HG03108 (cell line): ENCODE measurements around the gene CATSPERD.

Experiments used
- ATAC-seq: cut with Tn5 transposase; IDR thresholded peaks from one replicate; pipeline ENCODE4 v1.9.1; 2021; ENCODE audit warnings: moderate library complexity; ENCODE audit not compliant: unreplicated experiment

Gene CATSPERD, protein sequence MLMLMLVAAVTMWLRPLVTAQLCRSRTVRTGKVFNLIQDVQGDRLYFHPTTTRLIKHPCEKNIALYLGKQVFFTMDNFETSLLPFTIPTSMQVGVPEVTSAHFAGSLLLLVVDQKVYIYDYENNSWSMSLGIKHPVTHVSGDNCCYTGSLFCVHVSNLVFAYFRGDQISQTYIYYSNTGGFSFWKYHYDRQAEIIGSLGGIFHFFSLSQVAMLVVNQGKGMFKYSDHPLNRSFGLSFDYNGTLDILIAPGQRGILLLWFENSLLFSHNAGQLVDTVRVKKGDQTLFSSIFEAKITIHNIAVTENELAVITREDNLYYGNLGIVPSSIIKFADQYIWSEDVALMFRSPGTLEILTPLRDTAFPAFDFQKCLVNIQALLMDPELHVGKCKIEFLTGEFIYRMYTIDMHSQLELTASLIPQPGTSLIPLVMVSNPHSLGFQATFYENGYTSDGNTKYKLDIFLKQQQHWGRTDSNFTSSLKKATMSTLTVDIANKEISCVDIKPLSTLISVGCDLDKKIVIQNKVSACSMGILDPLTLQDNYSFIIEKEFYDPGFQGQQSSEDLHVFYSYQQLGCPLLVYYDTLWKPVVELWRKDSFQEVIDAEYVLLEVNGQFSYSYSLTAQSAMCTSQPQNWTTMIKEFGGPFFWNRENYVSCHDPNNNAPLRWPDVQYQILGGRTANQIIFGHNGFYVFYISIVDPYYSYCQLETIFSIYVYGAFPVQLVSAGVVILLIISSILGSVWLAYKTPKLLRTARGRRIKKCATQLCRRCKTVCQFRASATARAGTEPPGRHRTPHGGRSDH

GRCh38 chr19:5719961-5720790 is at the start of gene CATSPERD, which contains the start of gene LONP1:
TSS of gene CATSPERD (plus strand) at chr19:5720637. CDS start at chr19:5720738, 101 bp downstream.
TSS of gene LONP1 (minus strand) at chr19:5720146. CDS start at chr19:5720132, 14 bp downstream.
- ATAC-seq: peak; percentile 81

- no peak for ATAC-seq
Observed at GRCh38 chr19:5671600-5671999, 48.8 kb upstream of the CATSPERD start.

DNA sequence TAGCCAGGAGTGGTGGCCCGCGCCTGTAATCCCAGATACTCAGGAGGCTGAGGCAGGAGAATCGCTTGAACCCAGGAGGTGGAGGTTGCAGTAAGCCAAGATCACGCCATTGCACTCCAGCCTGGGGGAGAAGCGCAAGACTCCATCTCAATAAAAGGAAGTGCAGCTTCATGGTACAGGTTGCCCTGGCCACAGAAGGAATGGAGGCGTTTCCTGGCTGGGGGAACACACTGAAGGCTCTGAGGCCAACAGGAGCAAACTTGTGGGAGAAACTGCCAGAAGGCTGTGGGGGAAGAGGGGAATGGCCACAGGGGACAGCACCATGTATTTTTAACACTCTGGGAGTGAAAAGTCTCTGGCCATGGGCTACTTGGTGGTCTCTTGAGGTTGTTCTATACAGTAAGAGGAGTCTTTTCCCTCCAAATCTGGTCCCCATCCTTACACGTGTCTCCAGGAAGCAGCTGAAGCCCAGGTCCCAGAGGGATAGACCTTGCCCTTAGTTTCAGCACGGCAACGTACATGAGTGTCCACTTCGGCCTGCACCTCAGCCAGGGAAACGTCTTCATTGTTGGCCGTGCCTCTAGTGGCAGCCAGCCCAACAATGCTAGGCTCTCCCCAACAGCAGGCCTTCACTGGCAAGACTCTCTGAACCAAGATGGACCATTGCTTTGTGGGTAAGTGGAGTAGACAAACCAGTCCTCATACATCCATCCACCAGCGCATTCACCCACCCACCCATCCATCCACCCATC is 47.6 kb upstream of the CATSPERD start:
- ATAC-seq: no peak

- no peak for ATAC-seq
Observed at GRCh38 chr19:5673752-5674151, 46.7 kb upstream of the CATSPERD start.

DNA sequence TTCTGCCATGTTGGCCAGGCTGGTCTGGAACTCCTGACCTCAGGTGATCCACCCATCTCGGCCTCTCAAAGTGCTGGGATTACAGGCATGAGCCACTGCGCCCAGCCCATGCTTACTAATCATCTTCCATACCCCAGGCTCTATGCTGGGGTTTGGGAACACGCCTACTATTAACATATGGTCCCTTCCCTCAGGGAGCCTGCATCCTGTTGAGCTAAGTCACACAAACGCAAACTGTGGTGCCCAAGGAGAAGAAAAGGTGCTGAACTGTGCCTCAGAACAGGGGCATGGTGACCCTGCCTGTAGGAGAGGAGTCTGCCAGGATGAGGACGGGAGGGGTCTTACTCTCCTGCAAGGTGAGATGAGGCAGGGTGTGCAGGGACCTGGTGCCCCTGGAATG is 45.7 kb upstream of the CATSPERD start:
- no peak for ATAC-seq

GRCh38 chr19:5676105-5676771 is 44.2 kb upstream of the CATSPERD start:
- ATAC-seq: no peak

- no peak for ATAC-seq
Observed at GRCh38 chr19:5676772-5677105, 43.7 kb upstream of the CATSPERD start.

DNA sequence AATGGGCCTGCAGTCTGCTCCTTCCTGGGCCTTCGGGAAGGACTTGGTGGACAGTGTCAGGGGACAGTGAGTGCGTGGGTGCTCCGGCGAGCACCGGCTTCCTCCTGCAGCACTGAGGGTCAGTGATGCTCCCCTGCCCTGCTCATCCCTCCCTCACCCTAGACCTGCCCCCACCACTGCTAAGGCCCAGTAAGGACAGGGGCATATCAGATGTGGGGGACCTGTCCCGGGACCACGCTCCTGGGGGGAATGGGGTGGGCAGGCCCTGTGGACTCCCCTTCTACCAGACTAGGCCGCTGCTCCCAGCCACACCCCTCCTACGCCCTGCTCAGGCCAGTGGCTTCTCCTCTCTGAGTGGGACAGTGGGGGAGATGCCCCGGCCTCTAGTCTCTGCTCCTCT is 43.3 kb upstream of the CATSPERD start:
- ATAC-seq: no peak

- no peak for ATAC-seq
Observed at GRCh38 chr19:5677580-5677979, 42.9 kb upstream of the CATSPERD start.

DNA sequence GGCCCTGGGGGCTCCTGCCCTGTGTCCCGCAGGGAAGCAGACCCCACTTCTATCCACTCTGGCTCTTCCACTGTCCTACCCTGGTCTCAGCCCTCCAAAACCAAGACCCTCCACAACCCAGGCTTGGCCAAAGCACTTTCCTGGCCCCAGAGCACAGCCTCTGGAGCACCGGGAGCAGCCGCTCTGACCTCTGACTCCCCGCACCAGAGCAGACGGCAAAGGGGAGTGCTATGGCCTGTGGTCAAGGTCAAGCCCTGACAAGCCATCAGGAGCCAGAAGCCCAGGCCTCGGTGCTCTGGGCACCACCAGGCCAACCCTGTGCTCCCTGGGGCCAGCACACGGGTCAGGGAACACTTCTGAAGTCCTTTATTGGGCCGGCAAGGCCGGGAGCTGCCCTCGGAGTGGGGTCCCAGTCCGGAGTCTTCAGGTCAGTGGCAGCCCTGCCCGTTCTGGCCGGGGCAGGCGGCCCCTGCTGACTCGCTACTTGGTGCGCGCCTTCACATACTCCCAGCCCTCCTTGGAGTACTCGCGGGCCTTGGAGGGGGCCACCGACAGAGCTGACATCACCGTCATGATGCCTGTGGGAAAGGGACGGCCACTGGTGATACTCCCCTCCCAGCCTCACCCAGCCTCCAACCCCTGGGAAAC is 42.2 kb upstream of the CATSPERD start:
- ATAC-seq: no peak

- ATAC-seq: no peak
Observed at GRCh38 chr19:5679289-5680083, 41.0 kb upstream of the CATSPERD start.

GRCh38 chr19:5680084-5680436 is 40.4 kb upstream of the CATSPERD start:
- no peak for ATAC-seq

DNA sequence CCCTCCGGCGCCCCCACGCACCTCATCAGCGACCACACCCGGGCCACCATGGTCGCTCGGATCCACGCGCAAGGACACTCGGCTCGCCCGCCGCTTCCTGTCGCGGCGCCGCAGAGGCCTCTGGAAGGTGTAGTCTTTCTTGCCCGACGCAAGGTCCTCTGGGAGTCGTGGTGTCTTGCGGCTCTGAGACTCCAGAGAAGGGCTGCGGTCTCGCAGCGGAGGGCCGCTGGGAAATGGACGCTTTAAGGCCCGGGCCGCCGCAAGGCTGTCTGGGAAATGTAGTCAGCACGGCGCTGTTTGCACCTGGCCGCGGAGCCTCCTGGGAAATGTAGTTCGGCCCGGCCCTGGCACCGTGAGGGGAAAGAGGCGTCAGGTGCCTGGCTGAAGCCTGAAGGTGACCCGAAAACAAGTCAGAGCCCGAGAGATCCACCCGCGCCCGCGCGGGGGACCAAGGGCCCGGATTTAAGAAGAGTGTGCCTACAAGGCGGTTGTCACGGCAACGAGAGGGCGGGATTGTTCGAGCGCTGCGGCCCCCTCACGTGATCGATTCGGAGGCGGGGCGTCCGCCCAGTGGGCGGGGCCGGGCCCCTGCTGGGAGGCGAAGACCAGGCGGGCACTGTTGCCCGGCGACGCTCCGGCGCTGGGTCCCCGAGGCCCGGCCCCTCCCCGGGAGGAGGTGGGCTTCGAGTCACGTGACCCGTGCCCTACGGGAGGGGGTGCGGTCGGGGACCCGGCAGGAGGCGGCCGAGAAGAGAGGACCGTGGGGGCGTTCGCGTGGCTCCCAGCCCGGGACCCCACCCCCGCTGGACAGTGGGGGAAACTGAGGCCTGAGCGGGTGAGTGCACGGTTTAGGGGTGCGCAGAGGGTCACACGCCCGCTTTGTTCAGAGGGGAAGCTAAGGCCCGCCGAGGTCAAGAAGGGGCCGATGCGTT is 39.7 kb upstream of the CATSPERD start, which contains the start of the genes HSD11B1L and MICOS13:
HSD11B1L (plus strand) TSS at position 591 of the 932 bp plus-strand sequence. CDS start 3,806 bp downstream, outside the sequence.
MICOS13 (minus strand) TSS at position 80 of the 932 bp plus-strand sequence; CDS start at position 50, 30 bp downstream.
- ATAC-seq: peak; percentile 84

DNA sequence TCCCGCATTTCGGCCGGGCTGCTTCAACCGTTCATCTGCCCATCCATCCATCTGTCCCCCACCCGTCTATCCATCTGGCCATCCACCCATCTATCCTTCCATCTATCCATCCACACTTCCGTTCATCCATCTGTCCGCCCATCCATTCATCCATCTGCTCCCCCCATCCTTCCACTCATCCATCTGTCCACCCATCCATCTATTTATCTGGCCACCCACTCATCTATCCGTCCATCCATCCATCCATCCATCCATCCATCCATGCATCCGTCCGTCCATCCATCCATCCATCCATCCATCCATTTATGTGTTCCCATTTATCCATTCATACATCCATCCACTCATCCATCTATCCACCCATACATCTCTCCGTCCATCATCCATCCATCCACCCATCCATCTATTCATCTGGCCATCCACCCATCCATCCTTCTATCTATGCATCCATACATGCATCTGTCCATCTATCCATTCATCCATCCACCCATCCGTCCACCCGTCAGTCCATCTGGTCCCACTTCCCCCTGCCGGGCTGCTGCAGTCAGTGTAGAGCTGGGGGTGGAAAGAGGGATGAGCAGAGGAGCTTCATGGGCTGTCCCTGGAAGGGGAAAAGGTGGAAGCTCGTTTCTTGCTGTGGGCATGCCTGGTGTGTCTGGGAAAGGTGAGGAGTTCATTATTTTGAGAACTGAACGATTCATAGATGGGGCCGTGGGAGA is 38.9 kb upstream of the CATSPERD start:
- ATAC-seq: no peak

DNA sequence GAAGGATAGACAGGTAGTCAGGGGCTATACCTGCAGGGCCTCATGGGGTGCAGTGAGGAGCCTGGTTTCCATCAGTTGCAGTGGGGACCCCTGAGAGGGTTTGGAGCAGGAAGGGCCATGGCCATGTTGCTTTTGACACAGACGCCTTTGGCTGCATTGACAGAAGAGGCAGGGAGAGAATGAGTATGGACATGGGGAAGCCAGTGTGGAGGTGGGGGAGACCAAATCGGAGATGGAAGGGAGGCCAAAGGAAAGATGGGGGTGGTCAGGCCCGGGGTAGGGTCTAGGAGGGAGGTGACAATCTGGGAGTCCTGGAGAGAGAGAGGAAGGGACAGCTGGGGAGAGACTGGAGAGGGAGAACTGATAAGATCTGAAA is 38.3 kb upstream of the CATSPERD start:
- no peak for ATAC-seq

GRCh38 chr19:5683177-5683886 is 37.1 kb upstream of the CATSPERD start:
- no peak for ATAC-seq
